Measurements from ENCODE around the gene LAMA1.

DNA sequence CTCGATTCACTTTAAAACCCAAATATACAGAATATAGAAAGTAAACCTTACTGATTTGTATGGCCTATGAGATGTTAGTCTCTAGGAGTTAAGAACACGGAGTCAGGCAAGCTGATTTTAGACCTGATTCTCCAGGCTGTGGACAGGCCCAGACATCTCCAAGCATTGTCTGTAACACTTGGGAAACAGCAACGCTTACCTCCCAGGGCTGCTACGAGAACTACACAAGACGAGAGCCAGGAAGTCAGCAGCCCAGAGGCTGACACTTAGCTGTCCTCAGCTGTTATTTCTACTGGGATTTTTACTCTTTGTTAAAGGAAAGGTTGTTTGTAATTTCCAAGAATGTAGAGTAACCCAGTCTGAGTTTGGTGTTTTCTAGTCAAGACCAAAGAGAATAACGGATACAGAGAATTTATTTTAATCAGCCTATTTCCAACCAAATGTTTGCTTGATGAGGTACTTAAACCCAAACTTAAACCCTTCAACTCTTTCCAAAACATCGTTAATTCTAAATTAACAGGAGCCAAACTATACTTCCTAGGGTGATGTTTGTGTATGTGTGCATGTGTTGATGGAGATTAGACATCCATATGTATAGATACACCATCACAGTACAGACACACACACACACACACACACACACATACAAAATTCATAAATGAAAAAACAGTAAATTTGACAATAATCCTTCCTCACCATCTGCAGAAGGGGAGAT, 123.4 kb downstream of the LAMA1 start:
- TF ChIP-seq, protein P1, sequence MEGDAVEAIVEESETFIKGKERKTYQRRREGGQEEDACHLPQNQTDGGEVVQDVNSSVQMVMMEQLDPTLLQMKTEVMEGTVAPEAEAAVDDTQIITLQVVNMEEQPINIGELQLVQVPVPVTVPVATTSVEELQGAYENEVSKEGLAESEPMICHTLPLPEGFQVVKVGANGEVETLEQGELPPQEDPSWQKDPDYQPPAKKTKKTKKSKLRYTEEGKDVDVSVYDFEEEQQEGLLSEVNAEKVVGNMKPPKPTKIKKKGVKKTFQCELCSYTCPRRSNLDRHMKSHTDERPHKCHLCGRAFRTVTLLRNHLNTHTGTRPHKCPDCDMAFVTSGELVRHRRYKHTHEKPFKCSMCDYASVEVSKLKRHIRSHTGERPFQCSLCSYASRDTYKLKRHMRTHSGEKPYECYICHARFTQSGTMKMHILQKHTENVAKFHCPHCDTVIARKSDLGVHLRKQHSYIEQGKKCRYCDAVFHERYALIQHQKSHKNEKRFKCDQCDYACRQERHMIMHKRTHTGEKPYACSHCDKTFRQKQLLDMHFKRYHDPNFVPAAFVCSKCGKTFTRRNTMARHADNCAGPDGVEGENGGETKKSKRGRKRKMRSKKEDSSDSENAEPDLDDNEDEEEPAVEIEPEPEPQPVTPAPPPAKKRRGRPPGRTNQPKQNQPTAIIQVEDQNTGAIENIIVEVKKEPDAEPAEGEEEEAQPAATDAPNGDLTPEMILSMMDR (conservative IDR thresholded peaks at IDR 0.05; ENCODE audit: low read depth, low read length) = no peak
- TF ChIP-seq EZH2 (IDR thresholded peaks at IDR 0.05; ENCODE audit: borderline replicate concordance, low read depth, low read length, poor library complexity, severe bottlenecking) = no peak
